Fibroblast of villous mesenchyme (primary cell): ENCODE results near the gene ITGB4. TPM values are rescaled to one million over a fixed set of nuclear protein-coding genes. Genes with fewer than 3 reads are reported as not detected.

Experiments used
- DNase-seq: peaks from one replicate; pipeline ENCODE4 v3.0.0-alpha.2; 2010; ENCODE audit warnings: low read depth
- H3K4me3 ChIP-seq: 2 replicates; pipeline ENCODE4 v1.5.1; 2011; ENCODE audit warnings: low read depth, mild to moderate bottlenecking, low read length
- total RNA-seq: library from RNA; depleted of rRNA; stranded (reverse); fragments of >200 nt; gene quantifications from 2 replicates; pipeline ENCODE4 v1.2.3, GENCODE V29; 2012
- TF ChIP-seq, protein P1 (sequence below): IDR thresholded peaks from 2 replicates; pipeline ENCODE4 v1.5.1; 2012; ENCODE audit warnings: low read depth, mild to moderate bottlenecking, low read length; ENCODE audit not compliant: insufficient read depth

Gene ITGB4
- total RNA-seq, 1 donor, result 1.3 TPM

- no peak overlapping the region for H3K4me3 ChIP-seq
- no peak for DNase-seq
- TF ChIP-seq, protein P1, sequence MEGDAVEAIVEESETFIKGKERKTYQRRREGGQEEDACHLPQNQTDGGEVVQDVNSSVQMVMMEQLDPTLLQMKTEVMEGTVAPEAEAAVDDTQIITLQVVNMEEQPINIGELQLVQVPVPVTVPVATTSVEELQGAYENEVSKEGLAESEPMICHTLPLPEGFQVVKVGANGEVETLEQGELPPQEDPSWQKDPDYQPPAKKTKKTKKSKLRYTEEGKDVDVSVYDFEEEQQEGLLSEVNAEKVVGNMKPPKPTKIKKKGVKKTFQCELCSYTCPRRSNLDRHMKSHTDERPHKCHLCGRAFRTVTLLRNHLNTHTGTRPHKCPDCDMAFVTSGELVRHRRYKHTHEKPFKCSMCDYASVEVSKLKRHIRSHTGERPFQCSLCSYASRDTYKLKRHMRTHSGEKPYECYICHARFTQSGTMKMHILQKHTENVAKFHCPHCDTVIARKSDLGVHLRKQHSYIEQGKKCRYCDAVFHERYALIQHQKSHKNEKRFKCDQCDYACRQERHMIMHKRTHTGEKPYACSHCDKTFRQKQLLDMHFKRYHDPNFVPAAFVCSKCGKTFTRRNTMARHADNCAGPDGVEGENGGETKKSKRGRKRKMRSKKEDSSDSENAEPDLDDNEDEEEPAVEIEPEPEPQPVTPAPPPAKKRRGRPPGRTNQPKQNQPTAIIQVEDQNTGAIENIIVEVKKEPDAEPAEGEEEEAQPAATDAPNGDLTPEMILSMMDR, result no peak
Observed at GRCh38 chr17:75740631-75741077, 19.4 kb downstream of the ITGB4 start.

DNA sequence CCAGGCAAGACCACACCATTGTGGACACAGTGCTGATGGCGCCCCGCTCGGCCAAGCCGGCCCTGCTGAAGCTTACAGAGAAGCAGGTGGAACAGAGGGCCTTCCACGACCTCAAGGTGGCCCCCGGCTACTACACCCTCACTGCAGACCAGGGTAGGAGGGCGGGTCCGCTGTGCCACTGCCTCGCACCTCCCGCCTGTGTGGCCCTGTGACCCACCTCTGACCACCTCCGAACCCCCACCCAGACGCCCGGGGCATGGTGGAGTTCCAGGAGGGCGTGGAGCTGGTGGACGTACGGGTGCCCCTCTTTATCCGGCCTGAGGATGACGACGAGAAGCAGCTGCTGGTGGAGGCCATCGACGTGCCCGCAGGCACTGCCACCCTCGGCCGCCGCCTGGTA is 21.1 kb downstream of the ITGB4 start:
- TF ChIP-seq, protein P1, result no peak
- no peak overlapping the region for H3K4me3 ChIP-seq
- no peak for DNase-seq

- H3K4me3 ChIP-seq, result no peak overlapping the region
- DNase-seq, result no peak
- TF ChIP-seq, protein P1, result no peak
Observed at GRCh38 chr17:75743625-75744206, 22.5 kb downstream of the ITGB4 start.

DNA sequence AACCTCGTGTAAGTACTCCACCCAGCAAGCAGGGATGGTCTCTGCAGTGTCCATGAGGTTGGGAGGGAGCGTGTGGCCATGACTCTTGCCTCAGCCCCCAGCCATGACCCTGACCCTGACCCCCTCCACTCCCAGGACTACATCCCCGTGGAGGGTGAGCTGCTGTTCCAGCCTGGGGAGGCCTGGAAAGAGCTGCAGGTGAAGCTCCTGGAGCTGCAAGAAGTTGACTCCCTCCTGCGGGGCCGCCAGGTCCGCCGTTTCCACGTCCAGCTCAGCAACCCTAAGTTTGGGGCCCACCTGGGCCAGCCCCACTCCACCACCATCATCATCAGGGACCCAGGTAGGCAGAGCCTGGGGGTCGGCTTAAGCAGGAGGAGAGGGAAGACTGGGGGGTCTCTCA is 27.4 kb downstream of the ITGB4 start:
- DNase-seq, result no peak

DNA sequence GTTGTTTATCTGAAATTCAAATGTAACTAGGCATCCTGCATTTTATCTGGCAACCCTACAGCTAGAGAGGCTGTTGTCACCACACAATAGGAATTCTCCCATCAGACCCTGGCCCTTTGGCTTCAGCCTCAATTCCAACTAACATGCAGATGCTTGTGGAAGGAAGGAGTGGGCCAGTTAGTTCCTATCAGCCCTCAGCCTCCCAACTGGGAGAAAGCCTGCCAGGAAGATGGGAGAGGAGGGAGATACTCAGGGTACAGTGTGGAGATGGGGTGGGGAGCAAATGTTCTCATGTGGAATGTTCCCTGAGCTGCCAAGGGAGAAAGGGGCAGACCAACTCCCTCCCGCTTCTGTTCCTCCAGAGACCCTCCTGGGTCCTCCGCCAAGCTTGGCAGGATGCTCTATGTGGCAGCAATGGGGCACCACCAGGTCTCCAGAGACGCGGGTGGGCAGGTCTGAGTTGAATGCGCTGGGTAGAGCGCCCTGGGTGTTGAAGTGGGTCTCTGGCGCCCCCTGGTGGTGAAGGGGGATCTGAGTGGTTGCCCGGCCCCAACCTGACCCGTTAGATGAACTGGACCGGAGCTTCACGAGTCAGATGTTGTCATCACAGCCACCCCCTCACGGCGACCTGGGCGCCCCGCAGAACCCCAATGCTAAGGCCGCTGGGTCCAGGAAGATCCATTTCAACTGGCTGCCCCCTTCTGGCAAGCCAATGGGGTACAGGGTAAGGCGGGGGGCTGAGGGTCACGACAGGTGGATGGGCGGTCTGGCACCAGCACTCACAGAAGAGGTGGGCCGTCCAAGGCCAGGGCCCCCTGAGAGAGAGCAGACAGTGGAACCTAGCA is 28.5 kb downstream of the ITGB4 start:
- no peak overlapping the region for H3K4me3 ChIP-seq
- DNase-seq, result peak; percentile 63
- TF ChIP-seq, protein P1, result peak; percentile 78

More for the DNA sequence above, 27.4 kb downstream of the ITGB4 start:
- TF ChIP-seq, protein P1, result no peak
- H3K4me3 ChIP-seq, result no peak overlapping the region

DNA sequence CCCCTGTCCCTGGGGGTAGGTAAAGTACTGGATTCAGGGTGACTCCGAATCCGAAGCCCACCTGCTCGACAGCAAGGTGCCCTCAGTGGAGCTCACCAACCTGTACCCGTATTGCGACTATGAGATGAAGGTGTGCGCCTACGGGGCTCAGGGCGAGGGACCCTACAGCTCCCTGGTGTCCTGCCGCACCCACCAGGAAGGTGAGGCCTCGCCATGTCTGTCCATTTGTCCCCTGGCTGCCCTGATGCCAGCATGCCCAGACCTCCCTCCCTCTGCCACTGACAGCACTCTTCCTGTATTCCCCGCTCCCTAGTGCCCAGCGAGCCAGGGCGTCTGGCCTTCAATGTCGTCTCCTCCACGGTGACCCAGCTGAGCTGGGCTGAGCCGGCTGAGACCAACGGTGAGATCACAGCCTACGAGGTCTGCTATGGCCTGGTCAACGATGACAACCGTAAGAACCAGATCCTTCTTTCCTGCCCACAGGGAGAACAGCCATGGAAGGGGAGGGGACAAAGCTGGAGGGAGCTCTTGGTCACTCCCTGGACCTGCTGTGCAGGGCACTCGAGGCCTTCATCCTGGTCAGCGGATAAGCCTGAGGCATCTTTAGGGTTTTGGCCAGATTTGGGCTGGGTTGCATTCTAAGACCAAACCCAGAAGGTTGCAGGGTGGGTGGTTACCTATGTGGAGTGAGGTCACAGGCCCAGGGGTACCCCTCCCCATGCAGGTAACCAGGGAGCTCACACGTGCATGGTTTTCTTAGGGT is 29.6 kb downstream of the ITGB4 start:
- TF ChIP-seq, protein P1, result no peak
- DNase-seq, result no peak
- no peak overlapping the region for H3K4me3 ChIP-seq
